Vagina (tissue), 2 donors: ENCODE results near the gene XPO5. TPM values are rescaled to one million over a fixed set of nuclear protein-coding genes. Genes with fewer than 3 reads are reported as not detected.

Experiments used
- DNase-seq, 2 donors: peaks; one replicate each; pipeline ENCODE4 v3.0.0-alpha.2; 2017; ENCODE audit errors: extremely low spot score in 2 of 2
- H3K27ac ChIP-seq: fragments of 200-600 bp; sonication (generic); one replicate; pipeline ENCODE4 v1.5.1; 2019
- H3K27me3 ChIP-seq: fragments of 200-600 bp; sonication (generic); one replicate; pipeline ENCODE4 v1.5.1; 2019
- H3K36me3 ChIP-seq, 2 donors: fragments of 200-600 bp; sonication (generic); one replicate each; pipeline ENCODE4 v1.5.1; 2017 to 2019
- H3K4me1 ChIP-seq: fragments of 200-600 bp; sonication (generic); one replicate; pipeline ENCODE4 v1.5.1; 2019
- H3K4me3 ChIP-seq, 2 donors: fragments of 200-600 bp; sonication (generic); 1 replicate in 1 of 2; 2 replicates in 1 of 2; pipeline ENCODE4 v1.5.1; 2016 to 2019
- H3K9me3 ChIP-seq: fragments of 200-600 bp; sonication (generic); one replicate; pipeline ENCODE4 v1.5.1; 2019
- POLR2A ChIP-seq, 2 donors: fragments of 450-650 bp; IDR thresholded peaks; one replicate each; pipeline ENCODE4 v1.6.1; 2017; ENCODE audit warnings: antibody characterized with exemption in 2 of 2, mild to moderate bottlenecking in 2 of 2, moderate library complexity in 2 of 2
- POLR2AphosphoS5 ChIP-seq, 2 donors: sonication (generic); formaldehyde crosslinking; IDR thresholded peaks; one replicate each; pipeline ENCODE4 v1.9.0; 2017; ENCODE audit warnings: antibody characterized with exemption in 2 of 2, mild to moderate bottlenecking in 2 of 2, low read depth in 1 of 2; ENCODE audit not compliant: insufficient read depth in 1 of 2
- intact Hi-C: fragments of 100-400 bp; cut with DNase I; formaldehyde crosslinking; loops from one replicate; pipeline ENCODE4 v1.15.1; 2023
- total RNA-seq: library from RNA; depleted of rRNA; stranded (reverse); fragments of >200 nt; gene quantifications from one replicate; pipeline ENCODE4 v1.2.3, GENCODE V29; 2016
- TF ChIP-seq, protein P1 (sequence below), 3 experiments: fragments of 450-650 bp in 2 of 3; fragments of 200-600 bp in 1 of 3; sonication (generic) in 1 of 3; IDR thresholded peaks; one replicate each; pipeline ENCODE4 v1.5.1; 2017 to 2019; ENCODE audit warnings: antibody characterized with exemption in 3 of 3, mild to moderate bottlenecking in 2 of 3, moderate library complexity in 2 of 3

The XPO5 gene
- 24.3 TPM for total RNA-seq

DNA sequence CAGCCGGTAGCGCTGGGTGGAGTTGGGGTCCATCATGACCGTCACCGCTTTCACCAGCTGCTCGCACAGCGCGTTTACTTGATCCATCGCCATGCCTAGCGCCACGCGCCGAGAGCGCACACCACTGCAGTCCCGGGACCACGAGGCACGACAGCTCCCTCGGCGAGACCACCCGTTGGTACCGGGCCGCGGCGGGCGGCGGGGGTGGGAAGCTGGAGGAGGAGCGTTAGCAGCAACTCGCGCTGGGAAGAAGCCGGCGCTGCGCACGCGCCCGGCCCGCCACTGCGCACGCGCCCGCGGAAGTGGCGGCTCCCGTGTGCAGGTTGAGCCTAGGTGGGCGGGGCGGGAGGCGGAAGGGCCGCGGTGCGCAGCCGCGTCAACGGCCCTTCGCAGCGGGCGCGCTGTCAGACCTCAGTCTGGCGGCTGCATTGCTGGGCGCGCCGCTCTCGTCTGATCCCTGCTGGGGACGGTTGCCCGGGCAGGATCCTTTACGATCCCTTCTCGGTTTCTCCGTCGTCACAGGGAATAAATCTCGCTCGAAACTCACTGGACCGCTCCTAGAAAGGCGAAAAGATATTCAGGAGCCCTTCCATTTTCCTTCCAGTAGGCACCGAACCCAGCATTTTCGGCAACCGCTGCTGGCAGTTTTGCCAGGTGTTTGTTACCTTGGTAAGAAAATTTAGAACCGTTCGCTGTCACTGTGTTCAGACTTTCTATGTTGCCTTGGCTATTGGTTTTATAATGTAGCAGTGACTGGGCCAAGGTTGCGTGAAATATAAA is at the start of gene XPO5, which contains the start of gene POLH:
XPO5 (minus strand) TSS at position 267 of the 780 bp plus-strand sequence; CDS start at position 93, 174 bp downstream.
POLH (plus strand) TSS at position 414 of the 780 bp plus-strand sequence. CDS start 6,135 bp downstream, outside the sequence.
- intact Hi-C loops = no loop called here
- Histone ChIP-seq H3K36me3 (peaks cover 0 to 14% of the 10 kb centered on the region in 2 donors), H3K9me3 (no peaks in the 10 kb centered on the region), H3K27me3 (no peaks in the 10 kb centered on the region), H3K4me1 (peaks cover 28% of the 10 kb centered on the region), H3K27ac (peak within 1 kb of the TSS; percentile 77), H3K4me3 (peak within 1 kb of the TSS; percentile 87 to 90)
- DNase-seq = peak in 1 of 2 donors; percentile 88
- TF ChIP-seq POLR2A (IDR thresholded peaks at IDR 0.05) = peak; percentile 79 to 80
- TF ChIP-seq POLR2AphosphoS5 (IDR thresholded peaks at IDR 0.05; ENCODE audit: insufficient read depth in 1 of 2, low read depth in 1 of 2) = peak; percentile 39 to 88
- TF ChIP-seq, protein P1, sequence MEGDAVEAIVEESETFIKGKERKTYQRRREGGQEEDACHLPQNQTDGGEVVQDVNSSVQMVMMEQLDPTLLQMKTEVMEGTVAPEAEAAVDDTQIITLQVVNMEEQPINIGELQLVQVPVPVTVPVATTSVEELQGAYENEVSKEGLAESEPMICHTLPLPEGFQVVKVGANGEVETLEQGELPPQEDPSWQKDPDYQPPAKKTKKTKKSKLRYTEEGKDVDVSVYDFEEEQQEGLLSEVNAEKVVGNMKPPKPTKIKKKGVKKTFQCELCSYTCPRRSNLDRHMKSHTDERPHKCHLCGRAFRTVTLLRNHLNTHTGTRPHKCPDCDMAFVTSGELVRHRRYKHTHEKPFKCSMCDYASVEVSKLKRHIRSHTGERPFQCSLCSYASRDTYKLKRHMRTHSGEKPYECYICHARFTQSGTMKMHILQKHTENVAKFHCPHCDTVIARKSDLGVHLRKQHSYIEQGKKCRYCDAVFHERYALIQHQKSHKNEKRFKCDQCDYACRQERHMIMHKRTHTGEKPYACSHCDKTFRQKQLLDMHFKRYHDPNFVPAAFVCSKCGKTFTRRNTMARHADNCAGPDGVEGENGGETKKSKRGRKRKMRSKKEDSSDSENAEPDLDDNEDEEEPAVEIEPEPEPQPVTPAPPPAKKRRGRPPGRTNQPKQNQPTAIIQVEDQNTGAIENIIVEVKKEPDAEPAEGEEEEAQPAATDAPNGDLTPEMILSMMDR (IDR thresholded peaks at IDR 0.05) = peak in 1 of 3 experiments; percentile 23

DNA sequence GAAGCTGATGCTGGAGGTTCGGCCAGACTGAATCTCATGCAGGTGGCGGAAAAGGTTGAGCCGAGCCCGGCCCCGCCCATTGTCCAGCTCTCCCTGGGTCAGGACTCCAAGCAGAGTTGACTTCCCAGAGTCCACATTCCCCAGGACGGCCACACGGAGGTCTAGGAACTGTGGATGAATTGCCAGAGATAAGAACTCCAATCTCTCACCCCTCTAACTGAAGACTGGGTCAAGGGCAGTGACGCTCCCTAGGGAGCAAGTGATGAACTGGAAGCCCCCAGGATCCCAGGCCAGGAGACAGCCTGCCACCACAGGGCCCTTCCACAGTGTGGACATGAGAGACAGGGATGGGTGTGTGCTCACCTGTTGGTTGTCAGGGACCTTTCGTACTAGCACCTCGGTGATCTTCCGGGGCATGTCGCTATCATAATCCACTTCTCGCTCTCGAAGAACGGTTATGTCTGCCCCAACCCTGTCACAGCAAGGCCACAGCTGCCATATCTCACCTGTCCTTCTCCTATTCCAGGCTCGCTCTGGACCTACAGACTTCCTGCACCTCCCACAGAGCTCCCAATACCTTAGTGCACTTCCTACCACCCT is 49.7 kb upstream of the XPO5 start:
- H3K36me3 ChIP-seq = peaks cover 0 to 54% of the 10 kb centered on the region in 2 donors
- H3K9me3 ChIP-seq = no peaks in the 10 kb centered on the region
- no peak for DNase-seq
- H3K4me1 ChIP-seq = peaks cover 27% of the 10 kb centered on the region
- intact Hi-C loops = loop anchor here (5.0 kb wide), 1 partner anchor 147 kb away; the partner anchor contains the start of gene VEGFA
- no peak overlapping the region for H3K27ac ChIP-seq
- no peak overlapping the region for H3K4me3 ChIP-seq
- TF ChIP-seq POLR2A (IDR thresholded peaks at IDR 0.05) = no peak
- no peak for TF ChIP-seq POLR2AphosphoS5 (IDR thresholded peaks at IDR 0.05; ENCODE audit: insufficient read depth in 1 of 2, low read depth in 1 of 2)
- TF ChIP-seq, protein P1 (IDR thresholded peaks at IDR 0.05) = no peak
- no peaks in the 10 kb centered on the region for H3K27me3 ChIP-seq

GRCh38 chr6:43624786-43625288 is 49.0 kb upstream of the XPO5 start:
- no peak for TF ChIP-seq POLR2A (IDR thresholded peaks at IDR 0.05)
- TF ChIP-seq POLR2AphosphoS5 (IDR thresholded peaks at IDR 0.05; ENCODE audit: insufficient read depth in 1 of 2, low read depth in 1 of 2) = no peak
- TF ChIP-seq, protein P1 (IDR thresholded peaks at IDR 0.05) = no peak
- Histone ChIP-seq H3K9me3 (no peaks in the 10 kb centered on the region), H3K36me3 (peaks cover 0 to 58% of the 10 kb centered on the region in 2 donors), H3K4me3 (no peak overlapping the region), H3K27me3 (no peaks in the 10 kb centered on the region), H3K27ac (no peak overlapping the region), H3K4me1 (peaks cover 23% of the 10 kb centered on the region)
- no peak for DNase-seq
- intact Hi-C loops = loop anchor here (5.0 kb wide), 1 partner anchor 147 kb away; the partner anchor contains the start of gene VEGFA

- DNase-seq = no peak
- Histone ChIP-seq H3K4me3 (no peak overlapping the region), H3K36me3 (peaks cover 0 to 58% of the 10 kb centered on the region in 2 donors), H3K4me1 (peaks cover 23% of the 10 kb centered on the region), H3K27me3 (no peaks in the 10 kb centered on the region), H3K9me3 (no peaks in the 10 kb centered on the region), H3K27ac (no peak overlapping the region)
- TF ChIP-seq POLR2A (IDR thresholded peaks at IDR 0.05) = no peak
- no peak for TF ChIP-seq POLR2AphosphoS5 (IDR thresholded peaks at IDR 0.05; ENCODE audit: insufficient read depth in 1 of 2, low read depth in 1 of 2)
- TF ChIP-seq, protein P1 (IDR thresholded peaks at IDR 0.05) = no peak
- intact Hi-C loops = no loop called here
Measured at GRCh38 chr6:43623880-43624785, 48.3 kb upstream of the XPO5 start.
